ENCODE results near the gene FBLN5. TPM values are rescaled to one million over a fixed set of nuclear protein-coding genes. Genes with fewer than 3 reads are reported as not detected.

FBLN5 gene
- total RNA-seq, 2 experiments from 2014 or later, result 1.3 to 1.4 TPM

- Mint-ChIP-seq H3K27ac (no peak overlapping the region), H3K27me3 (no peaks in the 10 kb centered on the region), H3K4me3 (no peak overlapping the region), H3K36me3 (ENCODE audit: low read depth) (no peaks in the 10 kb centered on the region), H3K4me1 (ENCODE audit: low read depth) (no peaks in the 10 kb centered on the region), H3K9me3 (no peaks in the 10 kb centered on the region)
- TF ChIP-seq CTCF (IDR thresholded peaks at IDR 0.05), result no peak
- no peak for DNase-seq
- ATAC-seq, result no peak
- intact Hi-C loops (cut with micrococcal nuclease), result no loop called here
- ChIA-PET POLR2A (interaction anchor here (1.1 kb wide), 1 partner anchor 9 kb away, joined by 3 read pairs; no protein-coding TSS in a partner anchor), CTCF (interaction anchor here (0.8 to 2.3 kb wide), 5 partner anchors 13 to 273 kb away, joined by 3 to 11 read pairs (median 3); no protein-coding TSS in a partner anchor)
These were observed 22.3 kb downstream of the FBLN5 start for GRCh38 chr14:91925001-91925726.

GRCh38 chr14:91920526-91920925, 27.0 kb downstream of the FBLN5 start:
- POLR2A ChIA-PET, result interaction anchor here (0.6 kb wide), 1 partner anchor 411 kb away, joined by 3 read pairs; no protein-coding TSS in a partner anchor
- H3K27me3 Mint-ChIP-seq, result no peaks in the 10 kb centered on the region
- DNase-seq (no peak), ATAC-seq (no peak)
- CTCF ChIA-PET, result interaction anchor here (1.3 to 2.7 kb wide), 2 partner anchors 9 to 10 kb away, joined by 4 to 9 read pairs; no protein-coding TSS in a partner anchor
- H3K9me3 Mint-ChIP-seq, result no peaks in the 10 kb centered on the region
- H3K4me3 Mint-ChIP-seq, result no peak overlapping the region
- intact Hi-C loops (cut with micrococcal nuclease), result no loop called here
- H3K27ac Mint-ChIP-seq, result no peak overlapping the region
- no peaks in the 10 kb centered on the region for H3K36me3 Mint-ChIP-seq (ENCODE audit: low read depth)
- H3K4me1 Mint-ChIP-seq (ENCODE audit: low read depth), result no peaks in the 10 kb centered on the region
- TF ChIP-seq CTCF (IDR thresholded peaks at IDR 0.05), result no peak

DNA sequence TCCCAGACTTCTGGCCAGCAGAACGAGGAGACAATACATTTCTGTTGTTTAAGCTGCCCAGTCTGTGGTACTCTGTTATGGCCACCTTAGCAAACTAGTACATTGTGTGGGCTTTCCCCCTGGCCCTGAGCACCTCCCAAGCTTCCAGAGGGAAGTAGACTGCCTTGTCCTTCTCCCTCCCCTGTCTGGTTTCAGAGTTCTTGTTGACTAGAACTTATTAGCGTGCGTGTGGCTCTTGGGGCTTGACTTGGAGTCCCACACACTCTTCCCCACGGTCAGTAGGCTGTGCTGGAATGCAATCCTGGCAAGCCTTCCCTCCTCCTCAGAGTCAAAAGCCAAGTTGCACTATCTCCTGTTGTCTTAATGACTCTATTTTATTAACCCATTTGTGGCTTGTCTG, 27.7 kb downstream of the FBLN5 start:
- ChIA-PET POLR2A (no interaction called here), CTCF (interaction anchor here (1.3 to 2.7 kb wide), 2 partner anchors 9 to 10 kb away, joined by 4 to 9 read pairs; no protein-coding TSS in a partner anchor)
- DNase-seq (no peak), ATAC-seq (no peak)
- no peaks in the 10 kb centered on the region for H3K9me3 Mint-ChIP-seq
- TF ChIP-seq CTCF (IDR thresholded peaks at IDR 0.05), result no peak
- H3K27me3 Mint-ChIP-seq, result no peaks in the 10 kb centered on the region
- no peak overlapping the region for H3K27ac Mint-ChIP-seq
- H3K4me1 Mint-ChIP-seq (ENCODE audit: low read depth), result no peaks in the 10 kb centered on the region
- intact Hi-C loops (cut with micrococcal nuclease), result no loop called here
- H3K36me3 Mint-ChIP-seq (ENCODE audit: low read depth), result no peaks in the 10 kb centered on the region
- no peak overlapping the region for H3K4me3 Mint-ChIP-seq

DNA sequence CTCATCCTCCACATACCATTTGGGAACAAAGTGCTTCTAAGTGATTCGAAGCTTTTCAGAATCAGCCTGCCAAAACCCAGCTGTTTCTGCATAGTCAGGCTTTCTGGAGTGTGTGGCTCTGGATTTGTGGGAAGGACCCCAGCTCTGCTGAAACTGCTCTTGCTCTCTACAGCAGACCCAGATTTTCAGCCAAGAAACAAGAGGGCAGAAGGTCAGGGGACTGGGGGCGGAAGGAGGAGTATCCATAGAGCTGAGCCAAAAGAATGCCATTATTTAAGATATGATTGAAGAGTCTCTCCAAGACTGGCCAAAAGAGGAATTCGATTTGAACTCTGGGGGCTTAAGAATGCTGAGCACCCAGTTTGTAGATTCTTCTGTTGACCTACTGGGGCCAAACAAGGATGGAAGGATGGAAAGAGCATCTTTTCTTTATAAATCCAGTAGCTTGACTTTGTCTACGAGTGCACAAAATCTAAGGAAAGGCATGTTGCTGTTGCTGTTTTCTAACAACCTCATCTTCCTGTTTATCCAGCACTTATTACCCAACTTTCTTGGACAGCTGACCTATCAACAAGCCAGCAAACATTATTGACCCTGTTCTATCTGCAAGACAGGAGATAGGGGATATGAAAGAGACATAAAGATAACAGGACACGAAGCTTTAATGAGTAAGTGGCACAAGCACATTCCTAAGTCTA, 29.2 kb downstream of the FBLN5 start:
- Mint-ChIP-seq H3K4me1 (ENCODE audit: low read depth) (no peaks in the 10 kb centered on the region), H3K27me3 (no peaks in the 10 kb centered on the region), H3K9me3 (no peaks in the 10 kb centered on the region), H3K27ac (no peak overlapping the region), H3K36me3 (ENCODE audit: low read depth) (no peaks in the 10 kb centered on the region), H3K4me3 (no peak overlapping the region)
- TF ChIP-seq CTCF (IDR thresholded peaks at IDR 0.05), result no peak
- intact Hi-C loops (cut with micrococcal nuclease), result no loop called here
- POLR2A ChIA-PET, result no interaction called here
- ATAC-seq, result no peak
- CTCF ChIA-PET, result interaction anchor here (1.1 to 1.2 kb wide), 2 partner anchors 27 to 287 kb away, joined by 3 read pairs; no protein-coding TSS in a partner anchor
- no peak for DNase-seq

GRCh38 chr14:91912035-91912434, 35.5 kb downstream of the FBLN5 start:
- Mint-ChIP-seq H3K4me3 (no peak overlapping the region), H3K9me3 (no peaks in the 10 kb centered on the region), H3K4me1 (ENCODE audit: low read depth) (peaks cover 19% of the 10 kb centered on the region), H3K36me3 (ENCODE audit: low read depth) (no peaks in the 10 kb centered on the region), H3K27me3 (no peaks in the 10 kb centered on the region), H3K27ac (no peak overlapping the region)
- intact Hi-C loops (cut with micrococcal nuclease), result no loop called here
- DNase-seq (no peak), ATAC-seq (no peak)
- no peak for TF ChIP-seq CTCF (IDR thresholded peaks at IDR 0.05)
- CTCF ChIA-PET, result interaction anchor here (1.0 to 4.7 kb wide), 24 partner anchors 9 to 336 kb away, joined by 3 to 34 read pairs (median 5); partner anchors contain the start of genes CATSPERB and TC2N
- POLR2A ChIA-PET, result no interaction called here

All from activated CD8-positive, alpha-beta T cell treated with anti-CD3 and anti-CD28 coated beads for 36 hours (primary cell).